HepG2 (cell line): ENCODE measurements around the gene MRPL50. TPM values are rescaled to one million over a fixed set of nuclear protein-coding genes. Genes with fewer than 3 reads are reported as not detected.
"Not testable (repeated sequence)": the region's sequence is repeated elsewhere in the genome, so short reads cannot be mapped to it uniquely, and the experiment has no call there.

Experiments
- ATAC-seq: fragments of 200-7000 bp; cut with Tn5 transposase; 3 replicates; pipeline ENCODE4 v1.9.1; 2020; ENCODE audit warnings: mild to moderate bottlenecking, moderate library complexity
- BruUV-seq: library from RNA; stranded (reverse); fragments of 400-500 nt; replicated peaks from 2 replicates; lab custom pipeline; 2021; lab: Mats Ljungman, UMichigan
- CTCF ChIA-PET: fragments of 300-600 bp; formaldehyde crosslinking; extraction: SDS; loops from one replicate; lab custom pipeline; 2021; ENCODE audit warnings: low total read pairs, inconsistent platforms, low intra/inter-chr PET ratio; lab: Yijun Ruan, JAX
- POLR2A ChIA-PET: fragments of 350-600 bp; sonication (Branson Sonifier 250); formaldehyde crosslinking; loops from one replicate; lab custom pipeline; 2020; ENCODE audit warnings: antibody characterized with exemption, inconsistent platforms; lab: Yijun Ruan, JAX
- DNase-seq: peaks from one replicate; pipeline ENCODE4 v3.0.0-alpha.2; 2015; ENCODE audit warnings: low spot score
- FAIRE-seq: peaks from 3 replicates; lab custom pipeline; 2011; peaks lifted over from hg19 to GRCh38; lab: Jason Lieb, UNC
- H2AFZ ChIP-seq: one replicate; pipeline ENCODE4 v1.6.1; 2011; ENCODE audit warnings: low read length, inconsistent platforms
- H3K27ac ChIP-seq: fragments of 300-600 bp; 3 replicates; pipeline ENCODE4 v1.8.0; 2011; ENCODE audit warnings: mixed run types, mild to moderate bottlenecking, mixed read lengths, low read length, inconsistent platforms; ENCODE audit not compliant: insufficient read depth; ENCODE audit errors: extremely low read length
- H3K27me3 ChIP-seq, 2 experiments: fragments of 200-600 bp in 1 of 2; 2 replicates in 1 of 2; 3 replicates in 1 of 2; pipeline versions ENCODE4 v1.6.0 to v1.8.0; 2011; ENCODE audit warnings: low read length in 2 of 2, mild to moderate bottlenecking in 2 of 2, moderate library complexity in 2 of 2, inconsistent platforms in 1 of 2; ENCODE audit not compliant: insufficient read depth in 2 of 2, control insufficient read depth in 1 of 2
- H3K36me3 ChIP-seq, 2 experiments: fragments of 200-600 bp in 1 of 2; replicated peaks in 1 of 2; 2 replicates in 1 of 2; 3 replicates in 1 of 2; pipeline versions ENCODE4 v1.5.1 to v1.8.0; 2011; ENCODE audit warnings: low read length in 2 of 2, inconsistent platforms in 1 of 2; ENCODE audit not compliant: insufficient read depth in 2 of 2, control insufficient read depth in 1 of 2
- H3K4me1 ChIP-seq: 2 replicates; pipeline ENCODE4 v1.5.1; 2012; ENCODE audit warnings: low read length, inconsistent platforms; ENCODE audit not compliant: insufficient read depth
- H3K4me2 ChIP-seq: 2 replicates; pipeline ENCODE4 v1.6.0; 2011; ENCODE audit warnings: low read depth, low read length, inconsistent platforms
- H3K4me3 ChIP-seq, 3 experiments: fragments of 200-600 bp in 1 of 3; sonication (generic), shearing (Covaris generic) in 1 of 3; replicated peaks in 1 of 3; 2 replicates each; pipeline ENCODE4 v1.5.1; 2011 to 2016; ENCODE audit warnings: low read length in 3 of 3, inconsistent platforms in 2 of 3, low read depth in 2 of 3, mild to moderate bottlenecking in 2 of 3, control low read depth in 1 of 3, mixed read lengths in 1 of 3; ENCODE audit not compliant: insufficient read depth in 1 of 3
- H3K79me2 ChIP-seq: one replicate; pipeline ENCODE4 v1.6.1; 2011; ENCODE audit warnings: low read length, inconsistent platforms; ENCODE audit not compliant: insufficient read depth
- H3K9ac ChIP-seq: 2 replicates; pipeline ENCODE4 v1.6.0; 2011; ENCODE audit warnings: mild to moderate bottlenecking, low read depth, low read length, inconsistent platforms; ENCODE audit not compliant: insufficient read depth
- H3K9me3 ChIP-seq: 2 replicates; pipeline ENCODE4 v1.5.1; 2012; ENCODE audit warnings: mild to moderate bottlenecking, low read length
- H4K20me1 ChIP-seq: 2 replicates; pipeline ENCODE4 v1.6.0; 2011; ENCODE audit warnings: inconsistent platforms, mild to moderate bottlenecking, low read length, moderate library complexity; ENCODE audit not compliant: insufficient read depth
- FOXA3 ChIP-seq: IDR thresholded peaks from 2 replicates; pipeline ENCODE4 v1.6.1; 2016; ENCODE audit warnings: missing genetic modification reagents, missing compliant biosample characterization
- GATAD2A ChIP-seq: IDR thresholded peaks from 2 replicates; pipeline ENCODE4 v1.6.1; 2016
- HNF4A ChIP-seq: sonication (generic); formaldehyde crosslinking; IDR thresholded peaks from 2 replicates; pipeline ENCODE4 v1.4.0; 2020; ENCODE audit warnings: missing genetic modification reagents
- ISL2 ChIP-seq: sonication (generic); formaldehyde crosslinking; IDR thresholded peaks from 2 replicates; pipeline ENCODE4 v1.5.0; 2020; ENCODE audit warnings: missing genetic modification reagents
- NKX3-1 ChIP-seq: sonication (generic); formaldehyde crosslinking; IDR thresholded peaks from 2 replicates; pipeline ENCODE4 v1.5.0; 2020; ENCODE audit warnings: missing genetic modification reagents
- SETDB1 ChIP-seq: sonication (generic); formaldehyde crosslinking; IDR thresholded peaks from 2 replicates; pipeline ENCODE4 v1.5.1; 2020; ENCODE audit warnings: missing genetic modification reagents, mild to moderate bottlenecking, borderline replicate concordance
- THAP11 ChIP-seq: IDR thresholded peaks from 2 replicates; pipeline ENCODE4 v1.6.1; 2016; ENCODE audit warnings: missing biosample characterization, missing genetic modification reagents
- TOPORS ChIP-seq: sonication (generic); formaldehyde crosslinking; IDR thresholded peaks from 2 replicates; pipeline ENCODE4 v1.8.0; 2023; ENCODE audit warnings: mild to moderate bottlenecking, missing genetic modification reagents
- ZFP90 ChIP-seq: sonication (generic); formaldehyde crosslinking; IDR thresholded peaks from 2 replicates; pipeline ENCODE4 v1.8.0; 2022; ENCODE audit warnings: missing genetic modification reagents, mild to moderate bottlenecking, inconsistent platforms, borderline replicate concordance
- ZNF878 ChIP-seq: sonication (generic); formaldehyde crosslinking; IDR thresholded peaks from 2 replicates; pipeline ENCODE4 v1.8.1; 2023; ENCODE audit warnings: mild to moderate bottlenecking, missing genetic modification reagents, moderate library complexity
- WGBS: methylation state at CpG from one replicate; pipeline ENCODE4 v1.1.6; 2017; ENCODE audit warnings: low lambda C conversion rate; 5-methylcytosine and 5-hydroxymethylcytosine counted together
- in situ Hi-C: cut with HindIII; loops from 2 replicates; pipeline ENCODE4 v1.10.0; 2017; ENCODE audit warnings: low pct_unique_long_range_greater_than_20kb; ENCODE audit not compliant: extremely low pct_ligation_motif_present
- intact Hi-C: fragments of 100-400 bp; cut with micrococcal nuclease; formaldehyde crosslinking; loops from one replicate; pipeline ENCODE4 v1.10.0; 2022; ENCODE audit not compliant: unreplicated experiment
- polyA plus RNA-seq, 8 experiments: library from polyadenylated mRNA; depleted of rRNA in 3 of 8; stranded (reverse) in 7 of 8; unstranded in 1 of 8; fragments of >200 nt; fragmentation: Illumina TruSeq in 4 of 8; extraction: Trizol in 4 of 8; gene quantifications; 2 replicates each; pipeline versions ENCODE4 v1.2.1 to v1.2.3, GENCODE V29; 2011 to 2016; ENCODE audit warnings: low read depth in 4 of 8, missing spikeins in 1 of 8, mixed read lengths in 1 of 8; ENCODE audit not compliant: insufficient read depth in 1 of 8
- total RNA-seq, 5 experiments: library from RNA; depleted of rRNA; stranded (reverse); fragments of >200 nt; fragmentation: Illumina TruSeq; extraction: Trizol; gene quantifications; 2 replicates each; pipeline ENCODE4 v1.2.3, GENCODE V29; 2016; ENCODE audit warnings: low read depth in 1 of 5
- TF ChIP-seq, protein P1 (sequence below), 2 experiments: sonication (generic) in 1 of 2; formaldehyde crosslinking in 1 of 2; IDR thresholded peaks; 2 replicates each; pipeline versions ENCODE4 v1.5.1 to v1.6.1; 2011 to 2020; ENCODE audit warnings: borderline replicate concordance in 1 of 2, low read depth in 1 of 2, low read length in 1 of 2, mild to moderate bottlenecking in 1 of 2, missing genetic modification reagents in 1 of 2, moderate library complexity in 1 of 2
- TF ChIP-seq, protein P2 (sequence below): sonication (generic); formaldehyde crosslinking; IDR thresholded peaks from 2 replicates; pipeline ENCODE4 v1.5.0; 2020; ENCODE audit warnings: missing genetic modification reagents
- TF ChIP-seq, protein P3 (sequence below): sonication (generic); IDR thresholded peaks from 2 replicates; pipeline ENCODE4 v1.6.1; 2016; ENCODE audit warnings: low read depth, borderline replicate concordance
- TF ChIP-seq, protein P4 (sequence below): sonication (generic); formaldehyde crosslinking; IDR thresholded peaks from 2 replicates; pipeline ENCODE4 v1.5.1; 2020; ENCODE audit warnings: mild to moderate bottlenecking, missing genetic modification reagents
- TF ChIP-seq, protein P5 (sequence below): IDR thresholded peaks from 2 replicates; pipeline ENCODE4 v1.6.1; 2012; ENCODE audit warnings: inconsistent platforms

MRPL50 gene
- total and polyA plus RNA-seq, 2 of the 13 experiments (the other 11 are each of a cell fraction or from before 2014, with no cell fraction given): 37.1 to 70.0 TPM

DNA sequence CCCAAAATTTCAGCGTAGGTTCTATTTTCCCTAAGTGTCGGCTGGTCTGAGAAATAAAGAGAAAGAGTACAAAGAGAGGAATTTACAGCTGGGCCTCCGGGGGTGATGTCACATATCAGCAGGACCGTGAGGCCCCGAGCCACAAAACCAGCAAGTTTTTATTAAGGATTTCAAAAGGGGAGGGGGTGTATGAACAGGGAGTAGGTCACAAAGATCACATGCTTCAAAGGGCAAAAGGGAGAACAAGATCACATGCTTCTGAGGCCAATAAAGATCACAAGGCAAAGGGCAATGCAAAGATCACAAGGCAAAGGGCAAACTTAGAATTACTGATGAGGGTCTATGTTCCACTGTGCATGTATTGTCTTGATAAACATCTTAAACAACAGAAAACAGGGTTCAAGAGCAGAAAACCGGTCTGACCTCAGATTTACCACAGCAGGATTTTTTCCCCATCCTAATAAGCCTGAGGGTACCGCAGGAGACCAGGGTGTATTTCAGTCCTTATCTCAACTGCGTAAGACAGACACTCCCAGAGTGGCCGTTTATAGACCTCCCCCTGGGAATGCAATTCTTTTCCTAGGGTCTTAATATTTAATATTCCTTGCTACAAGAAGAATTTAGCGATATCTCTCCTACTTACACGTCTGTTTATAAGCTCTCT lies 13.4 kb downstream of the MRPL50 start, which contains the start of gene BAAT:
Gene BAAT, minus strand, starts transcription at position 134 of the 664 bp plus-strand sequence. CDS start 13,602 bp downstream, outside the sequence.
- in situ Hi-C loops: loop anchor here (5.0 kb wide), 1 partner anchor 63 kb away; no protein-coding TSS in a partner anchor
- 89% methylated on average over 11 of the region's 11 CpGs for whole genome bisulfite sequencing
- FAIRE-seq, ATAC-seq, H2AFZ ChIP-seq, H3K27me3 ChIP-seq, DNase-seq, H3K9ac ChIP-seq, intact Hi-C loops, H3K4me3 ChIP-seq, H4K20me1 ChIP-seq, H3K79me2 ChIP-seq, BruUV-seq, H3K4me2 ChIP-seq: not testable (repeated sequence)
- peaks cover 11% of the 10 kb centered on the region for H3K9me3 ChIP-seq
- peaks cover 87% of the 10 kb centered on the region for H3K4me1 ChIP-seq
- POLR2A ChIA-PET: interaction anchor here (0.8 to 2.0 kb wide), 2 partner anchors 13 to 31 kb away, joined by 3 to 9 read pairs; partner anchors contain the start of genes MRPL50 and ZNF189
- H3K27ac ChIP-seq: peak within 1 kb of the TSS; percentile 6
- CTCF ChIA-PET: interaction anchor here (4.3 kb wide), 1 partner anchor 69 kb away, joined by 65 read pairs; no protein-coding TSS in a partner anchor
- peaks cover 5 to 11% of the 10 kb centered on the region in 2 experiments; a peak in 2 of 5 replicates for H3K36me3 ChIP-seq
- TF ChIP-seq, protein P1, sequence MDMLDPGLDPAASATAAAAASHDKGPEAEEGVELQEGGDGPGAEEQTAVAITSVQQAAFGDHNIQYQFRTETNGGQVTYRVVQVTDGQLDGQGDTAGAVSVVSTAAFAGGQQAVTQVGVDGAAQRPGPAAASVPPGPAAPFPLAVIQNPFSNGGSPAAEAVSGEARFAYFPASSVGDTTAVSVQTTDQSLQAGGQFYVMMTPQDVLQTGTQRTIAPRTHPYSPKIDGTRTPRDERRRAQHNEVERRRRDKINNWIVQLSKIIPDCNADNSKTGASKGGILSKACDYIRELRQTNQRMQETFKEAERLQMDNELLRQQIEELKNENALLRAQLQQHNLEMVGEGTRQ (IDR thresholded peaks at IDR 0.05; ENCODE audit: low read depth, low read length): not testable (repeated sequence)
- TF ChIP-seq, protein P1 (CRISPR knock-in tag; IDR thresholded peaks at IDR 0.05; ENCODE audit: borderline replicate concordance): peak; percentile 31; the same call in 1 of the 2 replicates
- TF ChIP-seq FOXA3 (CRISPR knock-in tag) (0 out of 2 replicates have a peak, but pooled peaks have one; percentile 32), HNF4A (CRISPR knock-in tag) (peak; percentile 78), TOPORS (CRISPR knock-in tag) (0 out of 2 replicates have a peak, but pooled peaks have one; percentile 22), THAP11 (CRISPR knock-in tag) (0 out of 2 replicates have a peak, but pooled peaks have one; percentile 14), ZNF878 (CRISPR knock-in tag) (peak; percentile 34; the same call in 1 of the 2 replicates), SETDB1 (CRISPR knock-in tag) (0 out of 2 replicates have a peak, but pooled peaks have one; percentile 60), ISL2 (peak; percentile 25; the same call in 1 of the 2 replicates), GATAD2A (0 out of 2 replicates have a peak, but pooled peaks have one; percentile 22), ZFP90 (CRISPR knock-in tag) (0 out of 2 replicates have a peak, but pooled peaks have one; percentile 56), NKX3-1 (CRISPR knock-in tag) (peak; percentile 68; the same call in 1 of the 2 replicates)
- TF ChIP-seq, protein P2, sequence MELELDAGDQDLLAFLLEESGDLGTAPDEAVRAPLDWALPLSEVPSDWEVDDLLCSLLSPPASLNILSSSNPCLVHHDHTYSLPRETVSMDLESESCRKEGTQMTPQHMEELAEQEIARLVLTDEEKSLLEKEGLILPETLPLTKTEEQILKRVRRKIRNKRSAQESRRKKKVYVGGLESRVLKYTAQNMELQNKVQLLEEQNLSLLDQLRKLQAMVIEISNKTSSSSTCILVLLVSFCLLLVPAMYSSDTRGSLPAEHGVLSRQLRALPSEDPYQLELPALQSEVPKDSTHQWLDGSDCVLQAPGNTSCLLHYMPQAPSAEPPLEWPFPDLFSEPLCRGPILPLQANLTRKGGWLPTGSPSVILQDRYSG (CRISPR knock-in tag): 0 out of 2 replicates have a peak, but pooled peaks have one; percentile 58
- TF ChIP-seq, protein P3, sequence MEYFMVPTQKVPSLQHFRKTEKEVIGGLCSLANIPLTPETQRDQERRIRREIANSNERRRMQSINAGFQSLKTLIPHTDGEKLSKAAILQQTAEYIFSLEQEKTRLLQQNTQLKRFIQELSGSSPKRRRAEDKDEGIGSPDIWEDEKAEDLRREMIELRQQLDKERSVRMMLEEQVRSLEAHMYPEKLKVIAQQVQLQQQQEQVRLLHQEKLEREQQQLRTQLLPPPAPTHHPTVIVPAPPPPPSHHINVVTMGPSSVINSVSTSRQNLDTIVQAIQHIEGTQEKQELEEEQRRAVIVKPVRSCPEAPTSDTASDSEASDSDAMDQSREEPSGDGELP: peak; percentile 29; the same call in 1 of the 2 replicates
- TF ChIP-seq, protein P4, sequence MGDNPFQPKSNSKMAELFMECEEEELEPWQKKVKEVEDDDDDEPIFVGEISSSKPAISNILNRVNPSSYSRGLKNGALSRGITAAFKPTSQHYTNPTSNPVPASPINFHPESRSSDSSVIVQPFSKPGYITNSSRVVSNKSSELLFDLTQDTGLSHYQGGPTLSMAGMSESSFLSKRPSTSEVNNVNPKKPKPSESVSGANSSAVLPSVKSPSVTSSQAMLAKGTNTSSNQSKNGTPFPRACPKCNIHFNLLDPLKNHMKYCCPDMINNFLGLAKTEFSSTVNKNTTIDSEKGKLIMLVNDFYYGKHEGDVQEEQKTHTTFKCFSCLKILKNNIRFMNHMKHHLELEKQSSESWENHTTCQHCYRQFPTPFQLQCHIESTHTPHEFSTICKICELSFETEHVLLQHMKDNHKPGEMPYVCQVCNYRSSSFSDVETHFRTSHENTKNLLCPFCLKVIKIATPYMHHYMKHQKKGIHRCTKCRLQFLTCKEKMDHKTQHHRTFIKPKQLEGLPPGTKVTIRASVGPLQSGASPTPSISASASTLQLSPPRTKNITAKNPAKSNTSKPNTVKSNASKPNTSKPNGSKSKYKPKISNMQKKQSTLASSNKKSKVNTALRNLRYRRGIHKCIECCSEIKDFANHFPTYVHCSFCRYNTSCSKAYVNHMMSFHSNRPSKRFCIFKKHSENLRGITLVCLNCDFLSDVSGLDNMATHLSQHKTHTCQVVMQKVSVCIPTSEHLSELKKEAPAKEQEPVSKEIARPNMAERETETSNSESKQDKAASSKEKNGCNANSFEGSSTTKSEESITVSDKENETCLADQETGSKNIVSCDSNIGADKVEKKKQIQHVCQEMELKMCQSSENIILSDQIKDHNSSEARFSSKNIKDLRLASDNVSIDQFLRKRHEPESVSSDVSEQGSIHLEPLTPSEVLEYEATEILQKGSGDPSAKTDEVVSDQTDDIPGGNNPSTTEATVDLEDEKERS: peak; percentile 50; the same call in 1 of the 2 replicates
- TF ChIP-seq, protein P5, sequence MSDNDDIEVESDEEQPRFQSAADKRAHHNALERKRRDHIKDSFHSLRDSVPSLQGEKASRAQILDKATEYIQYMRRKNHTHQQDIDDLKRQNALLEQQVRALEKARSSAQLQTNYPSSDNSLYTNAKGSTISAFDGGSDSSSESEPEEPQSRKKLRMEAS: peak; percentile 29; the same call in 1 of the 2 replicates
